ENCODE results near the gene SLC4A1.

- TF ChIP-seq CTCF (IDR thresholded peaks at IDR 0.05 in 4 of 5, conservative IDR thresholded peaks at IDR 0.05 in 1 of 5) (no peak), POLR2A (IDR thresholded peaks at IDR 0.05) (no peak)
These were observed 46.1 kb upstream of the SLC4A1 start for GRCh38 chr17:44314031-44314430.
